Suprapubic skin (tissue), 4 donors: ENCODE data around the gene NLRC4.

ENCODE experiments used
- POLR2A ChIP-seq, 2 donors: fragments of 450-650 bp; IDR thresholded peaks; one replicate each; pipeline ENCODE4 v1.6.1; 2017; ENCODE audit warnings: antibody characterized with exemption in 2 of 2, mild to moderate bottlenecking in 2 of 2, moderate library complexity in 2 of 2
- POLR2AphosphoS5 ChIP-seq, 3 donors: sonication (generic); formaldehyde crosslinking; IDR thresholded peaks; one replicate each; pipeline ENCODE4 v1.6.1; 2017; ENCODE audit warnings: antibody characterized with exemption in 3 of 3
- TF ChIP-seq, protein P1 (sequence below), 2 donors: fragments of 200-600 bp in 1 of 2; fragments of 450-650 bp in 1 of 2; sonication (generic) in 1 of 2; IDR thresholded peaks; one replicate each; pipeline ENCODE4 v1.5.1; 2016 to 2019; ENCODE audit warnings: antibody characterized with exemption in 2 of 2, mild to moderate bottlenecking in 1 of 2, moderate library complexity in 1 of 2

DNA sequence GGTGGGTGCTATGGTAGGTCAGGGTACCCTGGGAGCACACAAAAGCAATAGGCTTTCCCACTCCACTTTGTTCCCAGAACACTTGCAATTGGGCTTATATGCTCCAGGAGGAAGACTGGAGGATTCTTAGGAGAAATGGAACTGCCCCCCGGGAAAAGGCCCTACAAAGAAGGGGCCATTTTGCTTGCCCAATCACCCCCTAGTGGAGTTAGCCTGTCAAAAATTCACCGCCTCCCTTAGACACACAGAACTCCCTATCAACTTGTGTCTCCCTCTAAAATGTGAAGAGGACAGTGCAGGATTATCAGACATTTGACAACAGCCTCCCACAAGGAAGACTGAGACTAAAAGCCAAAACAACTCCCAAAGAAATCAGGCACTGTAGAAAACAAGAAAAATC, 36.5 kb downstream of the NLRC4 start:
- TF ChIP-seq, protein P1, sequence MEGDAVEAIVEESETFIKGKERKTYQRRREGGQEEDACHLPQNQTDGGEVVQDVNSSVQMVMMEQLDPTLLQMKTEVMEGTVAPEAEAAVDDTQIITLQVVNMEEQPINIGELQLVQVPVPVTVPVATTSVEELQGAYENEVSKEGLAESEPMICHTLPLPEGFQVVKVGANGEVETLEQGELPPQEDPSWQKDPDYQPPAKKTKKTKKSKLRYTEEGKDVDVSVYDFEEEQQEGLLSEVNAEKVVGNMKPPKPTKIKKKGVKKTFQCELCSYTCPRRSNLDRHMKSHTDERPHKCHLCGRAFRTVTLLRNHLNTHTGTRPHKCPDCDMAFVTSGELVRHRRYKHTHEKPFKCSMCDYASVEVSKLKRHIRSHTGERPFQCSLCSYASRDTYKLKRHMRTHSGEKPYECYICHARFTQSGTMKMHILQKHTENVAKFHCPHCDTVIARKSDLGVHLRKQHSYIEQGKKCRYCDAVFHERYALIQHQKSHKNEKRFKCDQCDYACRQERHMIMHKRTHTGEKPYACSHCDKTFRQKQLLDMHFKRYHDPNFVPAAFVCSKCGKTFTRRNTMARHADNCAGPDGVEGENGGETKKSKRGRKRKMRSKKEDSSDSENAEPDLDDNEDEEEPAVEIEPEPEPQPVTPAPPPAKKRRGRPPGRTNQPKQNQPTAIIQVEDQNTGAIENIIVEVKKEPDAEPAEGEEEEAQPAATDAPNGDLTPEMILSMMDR (IDR thresholded peaks at IDR 0.05): no peak
- TF ChIP-seq POLR2A (IDR thresholded peaks at IDR 0.05) (no peak), POLR2AphosphoS5 (IDR thresholded peaks at IDR 0.05) (no peak)
